Heart left ventricle (tissue), 13 donors: ENCODE data around the gene CAP1.
"Not testable (repeated sequence)": the region's sequence is repeated elsewhere in the genome, so short reads cannot be mapped to it uniquely, and the experiment has no call there.

Experiments
- POLR2A ChIP-seq, 2 donors: fragments of 450-650 bp; IDR thresholded peaks; one replicate each; pipeline ENCODE4 v1.6.1; 2017; ENCODE audit warnings: antibody characterized with exemption in 2 of 2, mild to moderate bottlenecking in 2 of 2, moderate library complexity in 2 of 2
- TF ChIP-seq, protein P1 (sequence below), 12 donors: fragments of 200-600 bp; sonication (generic) in 4 of 12; IDR thresholded peaks; one replicate each; pipeline versions ENCODE4 v1.5.0 to v1.8.0; 2018 to 2022; ENCODE audit warnings: antibody characterized with exemption in 12 of 12, mild to moderate bottlenecking in 5 of 12
- donor health status: ischemic (EF 13 %, LVEDD 7.1; RV severe dilation, severe dysfunction).
- donor health status: DM: no; HTN: yes; CAD: no.
- donor health status: DM: no; HTN: no; CAD: no.
- donor health status: ischemic (EF 25% LVEDD 6.9; RV normal size, moderate dysfunction).
- donor health status: ischemic (EF 25% LVEDD 5.7; RV mildly dilated, moderate dysfunction).
- donor health status: ischemic (EF 35%, LVEDD 5.7; RV mildly dilated, moderate dysfunction).
- donor health status: nonischemic (EF 11% LVEDD 7.7; RV severe dilation, severe dysfunction).
- donor health status: DM: yes; HTN: yes; CAD: no.
- donor health status: PGD.
- donor health status: ischemic (EF 29% LVEDD 5.4; RV normal size, mild dysfunction).
- donor health status: nonischemic (EF 23%, LVEDD 6.1; RV moderate dilation, normal function).

DNA sequence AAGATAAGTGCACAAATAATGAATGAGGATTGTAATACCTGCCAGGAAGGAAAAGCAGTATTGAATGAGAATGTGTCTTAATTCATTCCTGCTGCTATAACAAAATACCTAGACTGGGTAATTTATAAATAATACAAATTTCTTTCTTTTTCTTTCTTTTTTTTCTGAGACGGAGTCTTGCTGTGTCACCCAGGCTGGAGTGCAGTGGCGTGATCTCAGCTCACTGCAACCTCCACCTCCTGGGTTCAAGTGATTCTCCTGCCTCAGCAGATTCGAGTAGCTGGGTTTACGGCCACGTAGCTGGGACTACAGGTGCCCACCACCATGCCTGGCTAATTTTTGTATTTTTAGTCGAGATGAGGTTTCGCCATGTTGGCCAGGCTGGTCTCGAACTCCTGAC is 3.3 kb upstream of the CAP1 start:
- TF ChIP-seq, protein P1, sequence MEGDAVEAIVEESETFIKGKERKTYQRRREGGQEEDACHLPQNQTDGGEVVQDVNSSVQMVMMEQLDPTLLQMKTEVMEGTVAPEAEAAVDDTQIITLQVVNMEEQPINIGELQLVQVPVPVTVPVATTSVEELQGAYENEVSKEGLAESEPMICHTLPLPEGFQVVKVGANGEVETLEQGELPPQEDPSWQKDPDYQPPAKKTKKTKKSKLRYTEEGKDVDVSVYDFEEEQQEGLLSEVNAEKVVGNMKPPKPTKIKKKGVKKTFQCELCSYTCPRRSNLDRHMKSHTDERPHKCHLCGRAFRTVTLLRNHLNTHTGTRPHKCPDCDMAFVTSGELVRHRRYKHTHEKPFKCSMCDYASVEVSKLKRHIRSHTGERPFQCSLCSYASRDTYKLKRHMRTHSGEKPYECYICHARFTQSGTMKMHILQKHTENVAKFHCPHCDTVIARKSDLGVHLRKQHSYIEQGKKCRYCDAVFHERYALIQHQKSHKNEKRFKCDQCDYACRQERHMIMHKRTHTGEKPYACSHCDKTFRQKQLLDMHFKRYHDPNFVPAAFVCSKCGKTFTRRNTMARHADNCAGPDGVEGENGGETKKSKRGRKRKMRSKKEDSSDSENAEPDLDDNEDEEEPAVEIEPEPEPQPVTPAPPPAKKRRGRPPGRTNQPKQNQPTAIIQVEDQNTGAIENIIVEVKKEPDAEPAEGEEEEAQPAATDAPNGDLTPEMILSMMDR (IDR thresholded peaks at IDR 0.05), result not testable (repeated sequence)
- TF ChIP-seq POLR2A (IDR thresholded peaks at IDR 0.05), result not testable (repeated sequence)
